GM19397 (cell line): ENCODE measurements around the gene SREK1IP1.
A peak's percentile ranks its signal among the peaks of the same experiment; 100 is the strongest.

ENCODE experiments used
- ATAC-seq: cut with Tn5 transposase; IDR thresholded peaks from one replicate; pipeline ENCODE4 v1.9.1; 2021; ENCODE audit warnings: mild to moderate bottlenecking, moderate library complexity; ENCODE audit not compliant: unreplicated experiment

SREK1IP1 gene

GRCh38 chr5:64768358-64769312, at the start of gene SREK1IP1, which contains the start of gene CWC27:
TSS of gene SREK1IP1 (minus strand) at chr5:64768691. CDS start at chr5:64768517, 174 bp downstream.
TSS of gene CWC27 (plus strand) at chr5:64768930. CDS start at chr5:64769147, 217 bp downstream.
- ATAC-seq, result peak; percentile 98

DNA sequence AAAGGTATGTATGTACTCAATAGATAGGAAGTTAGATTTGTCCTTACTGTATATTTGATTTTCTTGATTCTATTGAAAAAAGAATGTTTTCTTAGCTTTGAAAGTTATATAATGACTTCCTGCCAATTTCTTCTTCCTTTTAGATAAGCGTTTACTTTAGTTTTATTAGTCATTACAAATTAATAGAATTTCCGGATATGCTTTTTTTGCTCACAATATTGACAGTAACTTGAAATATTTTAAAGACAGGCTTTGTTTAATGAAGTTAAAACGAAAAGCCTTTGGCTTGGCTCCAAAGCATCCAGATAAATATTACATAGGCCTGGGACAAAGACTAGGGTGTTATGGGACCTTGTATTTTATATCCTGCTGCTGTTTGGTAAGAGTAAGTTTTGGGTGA, 49.8 kb upstream of the SREK1IP1 start:
- ATAC-seq, result no peak

GRCh38 chr5:64814073-64814472, 45.6 kb upstream of the SREK1IP1 start:
- peak; percentile 75 for ATAC-seq

DNA sequence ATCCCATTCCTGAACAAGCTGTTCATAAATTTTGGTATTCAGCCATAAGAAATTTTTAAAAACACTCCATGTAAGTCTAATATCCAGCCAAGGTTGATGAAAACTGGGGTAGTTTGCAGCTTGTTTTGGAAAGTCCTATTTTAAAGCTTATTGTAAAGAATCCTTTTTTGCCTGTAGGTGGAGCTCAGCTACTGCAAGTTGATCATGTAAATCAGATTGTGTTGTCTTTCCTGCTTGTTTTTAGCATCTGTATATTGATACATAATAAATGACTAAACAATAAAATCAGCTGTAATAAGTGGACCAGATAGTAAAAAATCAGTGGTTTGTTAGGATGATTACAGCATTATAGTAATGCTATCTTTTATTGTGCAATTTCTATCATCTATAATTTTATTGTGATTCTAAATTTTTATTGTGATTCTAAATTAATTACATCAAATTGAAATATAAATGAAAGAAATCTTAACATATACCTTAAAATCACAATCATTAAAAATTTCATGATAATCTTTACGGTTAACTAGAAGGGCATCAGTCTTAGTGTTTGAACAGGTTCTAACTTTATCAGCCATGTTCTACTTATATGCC, 42.7 kb upstream of the SREK1IP1 start:
- peak; percentile 56 for ATAC-seq

- no peak for ATAC-seq
Observed at GRCh38 chr5:64807520-64807919, 39.0 kb upstream of the SREK1IP1 start.

DNA sequence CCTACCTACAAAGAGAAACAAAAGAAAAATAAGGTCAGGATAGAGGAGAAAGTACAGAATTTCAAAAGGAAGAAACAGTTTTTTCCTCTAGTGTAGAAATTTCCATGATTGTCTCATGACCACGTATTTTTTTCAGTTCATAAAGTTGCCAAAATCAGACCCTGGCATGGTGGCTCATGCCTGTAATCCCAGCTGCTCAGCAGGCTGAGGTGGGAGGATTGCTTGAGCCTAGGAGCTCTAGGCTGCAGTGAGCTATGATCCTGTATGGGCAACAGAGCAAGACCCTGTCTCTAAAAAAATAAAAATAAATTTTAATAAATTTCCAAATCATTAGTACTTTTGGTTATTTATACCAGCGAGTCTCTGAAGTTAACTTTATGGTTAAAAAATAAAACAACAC, 38.0 kb upstream of the SREK1IP1 start:
- ATAC-seq, result no peak

DNA sequence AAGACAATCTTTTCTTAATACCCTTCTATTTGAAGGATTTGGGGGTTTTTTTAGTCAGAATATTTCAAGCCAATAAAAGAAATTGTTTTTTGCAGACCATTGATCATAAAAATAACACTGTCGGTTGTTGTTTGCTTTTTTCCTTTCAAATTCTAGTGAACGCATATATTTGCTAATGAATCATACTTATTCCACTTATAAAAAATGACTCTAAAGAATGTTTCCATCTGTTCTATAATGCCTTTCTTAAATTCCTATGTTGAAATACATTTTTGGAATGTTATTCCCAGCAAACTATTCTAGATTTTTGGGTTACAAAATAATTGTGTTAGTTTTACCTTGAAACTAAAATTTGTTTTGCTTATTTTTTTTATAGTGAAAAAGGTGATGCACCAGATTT, 32.4 kb upstream of the SREK1IP1 start:
- ATAC-seq, result no peak

- no peak for ATAC-seq
Observed at GRCh38 chr5:64796301-64796700, 27.8 kb upstream of the SREK1IP1 start.

GRCh38 chr5:64794053-64794770, 25.7 kb upstream of the SREK1IP1 start:
- ATAC-seq, result no peak

DNA sequence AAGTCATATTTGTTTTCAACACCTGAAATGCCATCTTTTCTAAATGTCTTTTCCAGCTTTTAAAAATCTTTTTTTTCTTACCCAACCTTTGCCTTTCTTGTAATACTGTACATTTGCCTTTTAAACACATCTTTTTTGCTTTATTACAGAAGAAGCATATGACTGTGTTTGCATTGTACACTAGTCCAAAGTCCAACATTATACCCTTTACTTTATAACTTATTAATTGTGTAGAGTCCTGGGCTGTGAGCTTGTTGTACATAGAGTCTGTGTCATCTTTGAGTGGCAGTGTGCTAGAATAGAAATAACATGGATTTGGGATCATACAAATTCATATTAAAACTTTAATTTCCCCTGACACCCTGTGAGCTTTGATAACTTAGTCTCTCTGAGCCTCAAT, 24.0 kb upstream of the SREK1IP1 start:
- ATAC-seq, result no peak

DNA sequence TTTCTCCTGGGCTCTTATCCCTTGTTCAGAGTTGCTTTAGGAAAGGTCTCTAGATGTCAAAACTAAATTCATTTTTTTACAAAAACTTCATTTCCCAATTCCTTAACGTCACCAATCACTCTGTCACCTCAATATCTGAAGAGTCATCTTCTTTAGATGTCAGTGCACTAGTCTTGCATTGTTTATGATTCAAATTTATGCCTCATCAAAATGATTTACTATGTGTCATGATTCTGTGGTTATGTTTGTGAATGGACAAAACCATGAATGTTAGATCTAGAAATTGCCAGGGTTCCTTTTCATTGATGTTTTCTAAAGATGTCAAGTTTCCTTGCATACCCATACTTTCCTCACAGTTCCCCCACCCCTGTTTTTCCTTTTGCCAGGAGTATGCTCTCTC, 21.7 kb upstream of the SREK1IP1 start:
- ATAC-seq, result no peak

DNA sequence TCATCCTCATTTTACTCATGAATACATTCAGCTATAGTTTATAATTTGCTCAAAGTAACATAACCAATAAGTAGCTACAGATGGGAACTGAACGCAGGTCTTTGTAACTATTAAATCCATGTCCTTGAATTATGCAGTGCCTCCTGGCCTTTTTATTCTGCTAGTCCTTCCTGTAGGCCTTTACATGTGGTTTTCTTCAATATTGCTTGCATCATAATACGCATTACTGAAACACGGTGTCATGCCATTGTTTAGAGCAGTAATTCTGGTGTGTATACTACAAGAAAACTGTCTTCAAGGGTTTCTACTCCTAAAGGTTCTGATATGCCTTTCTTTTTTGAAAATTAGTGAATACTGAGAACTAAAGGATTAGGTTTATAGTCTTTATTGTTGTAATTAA, 21.0 kb upstream of the SREK1IP1 start:
- no peak for ATAC-seq

GRCh38 chr5:64788156-64788555, 19.7 kb upstream of the SREK1IP1 start:
- ATAC-seq, result no peak

- no peak for ATAC-seq
Observed at GRCh38 chr5:64786372-64786771, 17.9 kb upstream of the SREK1IP1 start.

- ATAC-seq, result peak; percentile 84
Observed at GRCh38 chr5:64784451-64785025, 16.0 kb upstream of the SREK1IP1 start.

DNA sequence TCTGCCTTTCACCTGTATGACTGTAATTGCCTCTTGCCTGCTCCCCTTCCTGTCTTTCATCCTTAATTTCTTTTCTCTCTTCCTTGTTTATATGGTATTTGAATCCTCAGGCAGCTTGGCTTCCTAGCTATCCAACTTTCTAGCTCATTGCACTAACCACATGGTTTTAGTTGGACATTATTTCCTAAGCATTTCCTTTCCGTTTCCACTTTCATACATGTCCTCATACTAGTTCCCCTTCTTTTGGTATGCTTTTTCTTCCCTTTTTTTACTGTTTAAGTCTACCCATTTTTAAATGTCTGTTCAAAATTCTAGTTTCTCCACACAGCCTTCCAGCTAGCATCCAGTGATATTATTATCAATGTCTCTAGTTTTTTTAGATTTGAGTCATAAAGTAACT, 6.8 kb upstream of the SREK1IP1 start:
- no peak for ATAC-seq

- ATAC-seq, result peak; percentile 43
Observed at GRCh38 chr5:64773533-64773932, 5.0 kb upstream of the SREK1IP1 start.

GRCh38 chr5:64771736-64772135, 3.2 kb upstream of the SREK1IP1 start:
- no peak for ATAC-seq

- ATAC-seq, result no peak
Observed at GRCh38 chr5:64769855-64770254, 1.4 kb upstream of the SREK1IP1 start.

GRCh38 chr5:64767959-64768357, 533 bp downstream of the SREK1IP1 start:
- ATAC-seq, result peak; percentile 1

DNA sequence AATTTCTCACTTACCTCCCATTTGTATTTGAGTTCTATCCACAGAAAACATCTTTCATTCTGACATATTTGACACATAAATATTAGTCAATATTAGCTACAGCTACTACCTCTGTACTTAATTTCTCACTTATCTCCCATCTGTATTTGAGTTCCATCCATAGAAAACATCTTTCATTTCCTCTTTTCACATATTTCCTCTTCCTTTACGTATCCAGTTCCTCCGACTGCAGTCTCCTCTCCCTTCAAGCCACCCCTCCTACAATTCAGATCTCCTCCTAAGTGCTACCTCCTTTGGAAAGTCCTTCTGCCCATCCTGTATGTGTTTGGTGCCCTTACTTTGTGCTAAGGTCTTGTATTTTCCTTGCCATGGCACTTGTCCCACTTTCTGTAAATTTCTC, 1.6 kb downstream of the SREK1IP1 start:
- no peak for ATAC-seq
